Stimulated activated CD4-positive, alpha-beta T cell treated with anti-CD3 and anti-CD28 coated beads, Interleukin-1b, Interleukin-23, amount 100 ng/mL, for 4 hours (primary cell): ENCODE data around the gene TEX13B.

Source experiments
- DNase-seq, 2 donors: peaks; one replicate each; pipeline ENCODE4 v3.0.0-alpha.2; 2020; ENCODE audit warnings: low read depth in 2 of 2

The TEX13B gene

DNA sequence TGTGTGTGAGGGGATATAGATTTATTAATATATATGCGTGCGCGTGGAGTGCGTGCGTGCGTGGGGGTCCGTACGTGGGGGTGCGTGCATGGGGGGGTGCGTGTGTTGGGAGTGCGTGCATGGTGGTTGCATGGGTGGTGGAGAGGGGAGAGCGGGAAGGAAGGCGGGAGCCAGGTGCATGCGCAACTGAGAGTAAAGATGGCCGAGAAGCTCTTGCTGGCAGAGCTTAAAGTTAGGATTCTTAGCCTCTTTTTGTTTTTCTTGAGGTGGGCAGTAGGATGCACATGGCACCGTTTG, 45.8 kb downstream of the TEX13B start:
- no peak for DNase-seq

DNA sequence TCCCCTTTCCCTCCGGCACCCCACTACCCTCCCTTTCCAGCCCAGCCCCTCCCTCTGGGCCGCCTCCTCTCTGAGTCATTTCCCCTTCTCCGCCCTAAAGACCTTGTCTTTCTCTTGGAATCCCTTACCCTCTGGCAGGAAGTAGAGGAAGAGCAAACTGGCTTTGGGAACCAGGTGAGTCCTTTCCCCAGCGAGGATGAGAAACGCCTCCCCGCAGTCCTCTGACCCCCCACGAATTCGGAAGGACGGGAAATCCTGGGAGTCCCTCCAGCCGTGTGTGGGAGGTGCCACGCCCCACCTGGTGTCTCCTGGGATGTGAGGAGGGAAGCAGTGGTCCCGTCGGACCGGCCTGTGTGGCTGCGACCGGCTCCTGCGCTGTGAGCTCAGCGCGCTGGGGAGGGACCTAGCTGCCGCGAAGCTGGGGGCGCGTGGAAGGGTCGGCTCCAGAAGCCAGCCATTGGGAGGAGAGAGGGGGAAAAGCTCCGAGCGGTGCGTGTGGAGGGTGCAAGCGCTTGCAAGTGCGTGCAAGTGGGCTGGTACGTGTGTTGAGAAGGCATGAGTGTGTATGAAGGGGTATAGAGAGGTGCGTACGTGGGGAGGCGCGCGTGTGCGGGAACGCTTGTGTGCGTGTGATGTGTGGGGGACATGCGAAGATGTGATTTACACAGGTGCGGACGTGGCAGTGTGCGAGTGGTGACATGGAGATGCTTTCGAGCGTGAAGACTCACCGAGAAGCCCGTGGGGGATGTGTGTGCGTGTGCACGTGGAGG, 46.3 kb downstream of the TEX13B start:
- no peak for DNase-seq

DNA sequence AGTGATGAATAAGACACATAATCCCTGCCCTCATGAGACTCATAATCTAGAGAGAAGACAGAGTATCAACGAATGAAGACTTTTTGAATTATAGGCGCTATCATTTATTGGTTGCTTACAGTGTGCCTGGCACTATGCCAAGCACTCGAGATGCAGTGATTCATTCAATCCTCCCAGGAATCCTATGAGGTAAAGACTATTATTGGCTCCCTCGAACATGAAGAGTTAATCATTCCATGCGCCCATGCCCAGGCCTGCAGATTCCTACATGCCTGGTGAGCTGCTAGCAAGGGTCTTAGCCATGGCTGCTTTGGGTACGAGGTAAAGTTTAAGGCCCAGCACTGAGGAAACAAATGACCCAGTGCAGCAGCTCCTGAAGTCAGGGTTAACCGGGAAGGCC, 47.0 kb downstream of the TEX13B start:
- DNase-seq = no peak

- no peak for DNase-seq
These were observed 47.9 kb downstream of the TEX13B start for GRCh38 chrX:107934262-107934661.
